AG09319 (cell line): ENCODE results near the gene ANXA2R.

Experiments used
- DNase-seq: peaks from one replicate; pipeline ENCODE4 v3.0.0-alpha.2; 2010; ENCODE audit warnings: low read depth; ENCODE audit errors: extremely low read depth
- CTCF ChIP-seq: IDR thresholded peaks from 2 replicates; pipeline ENCODE4 v1.5.1; 2011; ENCODE audit warnings: low read depth, mild to moderate bottlenecking, inconsistent platforms, low read length, moderate library complexity

Gene ANXA2R

DNA sequence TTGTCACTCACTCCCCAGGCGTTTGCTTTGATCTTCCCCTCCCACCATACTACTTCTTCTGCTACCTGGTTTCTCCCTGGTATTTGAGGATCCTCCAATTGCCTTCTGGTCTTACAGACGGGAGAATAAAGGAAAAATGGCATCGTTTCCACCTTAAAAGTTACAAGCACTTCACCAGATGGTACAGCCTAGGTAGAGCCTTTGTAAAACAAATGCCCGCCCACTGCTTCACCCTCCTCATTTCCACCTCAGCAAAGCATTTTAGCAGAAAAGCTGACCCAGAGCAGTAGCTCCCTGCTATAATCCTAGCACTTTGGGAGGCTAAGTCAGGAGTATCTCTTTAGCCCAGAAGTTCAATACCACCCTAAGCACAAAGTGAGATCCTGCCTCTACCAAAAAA lies 5.1 kb upstream of the ANXA2R start:
- DNase-seq: no peak
- no peak for TF ChIP-seq CTCF

DNA sequence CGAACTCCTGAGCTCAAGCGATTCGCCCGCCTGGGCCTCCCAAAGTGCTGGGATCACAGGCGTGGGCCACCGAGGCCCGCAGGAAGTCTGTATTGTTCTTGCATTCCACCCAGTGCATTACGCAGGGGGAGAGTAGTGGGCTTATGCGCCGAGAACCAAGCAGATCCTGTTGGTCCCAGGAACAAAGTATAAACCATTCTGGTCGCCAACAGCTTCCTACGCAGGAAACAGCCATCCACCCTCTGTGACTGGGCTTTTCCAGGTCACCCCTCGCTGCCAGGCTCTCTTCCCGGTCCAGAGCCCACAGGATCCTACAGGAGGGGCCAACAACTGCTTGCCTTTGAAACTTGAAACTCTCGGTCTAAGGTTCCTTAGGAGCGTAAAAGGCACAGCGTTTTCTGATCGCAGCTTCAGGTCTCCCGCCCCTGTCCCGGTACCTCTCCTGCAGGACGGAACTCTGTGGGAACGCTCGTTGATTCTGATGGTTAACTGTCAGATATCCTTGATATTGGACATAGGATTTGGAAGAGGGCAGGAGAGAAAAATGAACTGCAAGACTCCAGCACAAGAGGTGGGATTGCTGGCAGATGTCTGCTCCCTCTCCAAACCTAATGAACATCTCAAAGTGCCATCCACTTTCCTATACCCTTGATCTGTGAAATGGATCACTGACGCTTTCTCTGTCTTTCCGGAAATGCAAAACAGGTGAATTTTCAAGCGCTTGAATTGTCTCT lies 4.2 kb upstream of the ANXA2R start:
- no peak for DNase-seq
- no peak for TF ChIP-seq CTCF

GRCh38 chr5:43043400-43043756 lies 3.3 kb upstream of the ANXA2R start:
- no peak for TF ChIP-seq CTCF
- no peak for DNase-seq

DNA sequence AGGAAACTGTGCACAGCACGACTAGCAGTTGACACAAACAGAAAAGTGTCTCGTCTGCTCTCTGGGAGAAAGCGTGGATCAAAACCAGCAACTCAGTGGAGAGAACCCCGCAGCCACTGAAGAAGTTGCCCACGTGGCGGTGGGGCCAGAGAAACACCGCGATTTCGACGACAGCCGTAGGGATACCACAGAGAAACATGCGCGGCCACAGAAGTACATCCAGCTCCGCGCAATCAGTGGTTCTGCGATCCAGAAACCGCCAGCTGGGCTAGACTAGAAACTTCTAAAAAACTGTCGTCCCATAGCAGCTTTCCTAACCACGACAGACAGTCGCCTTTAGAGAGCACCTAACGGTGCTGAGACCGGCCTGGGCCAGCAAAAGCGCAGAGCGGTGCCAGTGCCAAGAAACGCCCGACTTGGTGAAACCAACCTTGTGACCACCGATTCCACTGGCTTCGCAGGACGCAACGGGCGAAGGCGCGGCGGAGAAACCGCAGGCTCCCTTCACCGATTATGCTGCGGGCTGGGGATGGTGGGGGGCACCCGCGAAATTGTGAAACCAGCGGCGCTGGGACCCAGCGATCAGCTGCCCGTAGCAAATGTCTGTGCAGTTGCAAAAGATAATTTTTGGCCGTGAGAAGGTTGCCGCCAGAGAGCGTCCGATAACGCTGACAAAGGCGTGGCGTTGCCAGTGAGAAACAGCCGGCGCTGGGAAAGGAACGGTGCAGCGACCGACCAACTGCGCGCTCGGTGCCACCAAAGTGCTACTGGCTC lies 2.7 kb upstream of the ANXA2R start:
- TF ChIP-seq CTCF: peak; percentile 25
- DNase-seq: no peak

- peak; percentile 22 for TF ChIP-seq CTCF
- no peak for DNase-seq
These were observed 2.1 kb upstream of the ANXA2R start for GRCh38 chr5:43042176-43042625.

GRCh38 chr5:43041669-43042175 lies 1.6 kb upstream of the ANXA2R start:
- TF ChIP-seq CTCF: no peak
- no peak for DNase-seq

- TF ChIP-seq CTCF: no peak
- no peak for DNase-seq
These were observed 1.1 kb upstream of the ANXA2R start for GRCh38 chr5:43041110-43041668.
